ENCODE data around the gene TSHZ3. TPM values are rescaled to one million over a fixed set of nuclear protein-coding genes. Genes with fewer than 3 reads are reported as not detected.

TSHZ3 gene
- polyA plus RNA-seq, 1 donor from 2014 or later = 2.4 TPM

GRCh38 chr19:31257025-31257424, 92.2 kb downstream of the TSHZ3 start:
- TF ChIP-seq SMC3 (conservative IDR thresholded peaks at IDR 0.05; ENCODE audit: poor library complexity) = no peak
- no peak for TF ChIP-seq EZH2 (IDR thresholded peaks at IDR 0.05; ENCODE audit: borderline replicate concordance, insufficient read depth, low read length, poor library complexity, severe bottlenecking)
- no peak for TF ChIP-seq CTCF (IDR thresholded peaks at IDR 0.05; ENCODE audit: poor library complexity, severe bottlenecking)
- TF ChIP-seq EP300 (conservative IDR thresholded peaks at IDR 0.05; ENCODE audit: poor library complexity, severe bottlenecking) = no peak
- TF ChIP-seq, protein P1, sequence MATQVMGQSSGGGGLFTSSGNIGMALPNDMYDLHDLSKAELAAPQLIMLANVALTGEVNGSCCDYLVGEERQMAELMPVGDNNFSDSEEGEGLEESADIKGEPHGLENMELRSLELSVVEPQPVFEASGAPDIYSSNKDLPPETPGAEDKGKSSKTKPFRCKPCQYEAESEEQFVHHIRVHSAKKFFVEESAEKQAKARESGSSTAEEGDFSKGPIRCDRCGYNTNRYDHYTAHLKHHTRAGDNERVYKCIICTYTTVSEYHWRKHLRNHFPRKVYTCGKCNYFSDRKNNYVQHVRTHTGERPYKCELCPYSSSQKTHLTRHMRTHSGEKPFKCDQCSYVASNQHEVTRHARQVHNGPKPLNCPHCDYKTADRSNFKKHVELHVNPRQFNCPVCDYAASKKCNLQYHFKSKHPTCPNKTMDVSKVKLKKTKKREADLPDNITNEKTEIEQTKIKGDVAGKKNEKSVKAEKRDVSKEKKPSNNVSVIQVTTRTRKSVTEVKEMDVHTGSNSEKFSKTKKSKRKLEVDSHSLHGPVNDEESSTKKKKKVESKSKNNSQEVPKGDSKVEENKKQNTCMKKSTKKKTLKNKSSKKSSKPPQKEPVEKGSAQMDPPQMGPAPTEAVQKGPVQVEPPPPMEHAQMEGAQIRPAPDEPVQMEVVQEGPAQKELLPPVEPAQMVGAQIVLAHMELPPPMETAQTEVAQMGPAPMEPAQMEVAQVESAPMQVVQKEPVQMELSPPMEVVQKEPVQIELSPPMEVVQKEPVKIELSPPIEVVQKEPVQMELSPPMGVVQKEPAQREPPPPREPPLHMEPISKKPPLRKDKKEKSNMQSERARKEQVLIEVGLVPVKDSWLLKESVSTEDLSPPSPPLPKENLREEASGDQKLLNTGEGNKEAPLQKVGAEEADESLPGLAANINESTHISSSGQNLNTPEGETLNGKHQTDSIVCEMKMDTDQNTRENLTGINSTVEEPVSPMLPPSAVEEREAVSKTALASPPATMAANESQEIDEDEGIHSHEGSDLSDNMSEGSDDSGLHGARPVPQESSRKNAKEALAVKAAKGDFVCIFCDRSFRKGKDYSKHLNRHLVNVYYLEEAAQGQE (IDR thresholded peaks at IDR 0.05; ENCODE audit: borderline replicate concordance) = no peak
- TF ChIP-seq RAD21 (conservative IDR thresholded peaks at IDR 0.05) = no peak
- no peak for TF ChIP-seq MXI1 (conservative IDR thresholded peaks at IDR 0.05; ENCODE audit: poor library complexity, severe bottlenecking)
- TF ChIP-seq TAF1 (IDR thresholded peaks at IDR 0.05; ENCODE audit: low read depth) = no peak
- TF ChIP-seq POLR2AphosphoS5 (IDR thresholded peaks at IDR 0.05) = no peak
- Histone ChIP-seq H4K20me1 (ENCODE audit: insufficient read depth) (no peaks in the 10 kb centered on the region), H3K27ac (ENCODE audit: low read length) (no peak overlapping the region), H3K4me3 (ENCODE audit: low read length) (no peak overlapping the region), H3K9me3 (ENCODE audit: low read length) (no peaks in the 10 kb centered on the region), H2AFZ (ENCODE audit: low read depth, low read length) (no peak overlapping the region), H3K9me2 (ENCODE audit: insufficient read depth, low read length) (no peaks in the 10 kb centered on the region), H3F3A (ENCODE audit: insufficient read depth, low read length, poor library complexity, severe bottlenecking) (no peaks in the 10 kb centered on the region), H3K27me3 (ENCODE audit: insufficient read depth, low read depth, low read length) (no peaks in the 10 kb centered on the region), H3K79me2 (replicated peaks; ENCODE audit: insufficient read depth, low read length) (no peaks in the 10 kb centered on the region), H3K36me3 (ENCODE audit: insufficient read depth, low read length) (no peaks in the 10 kb centered on the region), H3K9ac (ENCODE audit: low read length) (no peak overlapping the region), H3K4me2 (ENCODE audit: low read length) (no peak overlapping the region)

- no peaks in the 10 kb centered on the region for H4K20me1 ChIP-seq (ENCODE audit: insufficient read depth)
- H3K4me2 ChIP-seq (ENCODE audit: low read length) = no peak overlapping the region
- H3K27me3 ChIP-seq (ENCODE audit: insufficient read depth, low read depth, low read length) = no peaks in the 10 kb centered on the region
- no peak overlapping the region for H3K9ac ChIP-seq (ENCODE audit: low read length)
- H3K79me2 ChIP-seq (replicated peaks; ENCODE audit: insufficient read depth, low read length) = no peaks in the 10 kb centered on the region
- H3K9me2 ChIP-seq (ENCODE audit: insufficient read depth, low read length) = no peaks in the 10 kb centered on the region
- no peak overlapping the region for H3K27ac ChIP-seq (ENCODE audit: low read length)
- H3F3A ChIP-seq (ENCODE audit: insufficient read depth, low read length, poor library complexity, severe bottlenecking) = no peaks in the 10 kb centered on the region
- TF ChIP-seq EP300 (conservative IDR thresholded peaks at IDR 0.05; ENCODE audit: poor library complexity, severe bottlenecking) = no peak
- no peak for TF ChIP-seq SMC3 (conservative IDR thresholded peaks at IDR 0.05; ENCODE audit: poor library complexity)
- TF ChIP-seq, protein P1 (IDR thresholded peaks at IDR 0.05; ENCODE audit: borderline replicate concordance) = no peak
- no peak overlapping the region for H3K4me3 ChIP-seq (ENCODE audit: low read length)
- H3K9me3 ChIP-seq (ENCODE audit: low read length) = no peaks in the 10 kb centered on the region
- H2AFZ ChIP-seq (ENCODE audit: low read depth, low read length) = no peak overlapping the region
- no peaks in the 10 kb centered on the region for H3K36me3 ChIP-seq (ENCODE audit: insufficient read depth, low read length)
Measured at GRCh38 chr19:31256593-31256960, 92.7 kb downstream of the TSHZ3 start.
